Heart left ventricle (tissue), 13 donors: Measurements from ENCODE around the gene MPPED1.

Experiments used
- POLR2A ChIP-seq, 2 donors: fragments of 450-650 bp; IDR thresholded peaks; one replicate each; pipeline ENCODE4 v1.6.1; 2017; ENCODE audit warnings: antibody characterized with exemption in 2 of 2, mild to moderate bottlenecking in 2 of 2, moderate library complexity in 2 of 2
- TF ChIP-seq, protein P1 (sequence below), 12 donors: fragments of 200-600 bp; sonication (generic) in 4 of 12; IDR thresholded peaks; one replicate each; pipeline versions ENCODE4 v1.5.0 to v1.8.0; 2018 to 2022; ENCODE audit warnings: antibody characterized with exemption in 12 of 12, mild to moderate bottlenecking in 5 of 12
- donor health status: ischemic (EF 13 %, LVEDD 7.1; RV severe dilation, severe dysfunction).
- donor health status: DM: no; HTN: yes; CAD: no.
- donor health status: DM: no; HTN: no; CAD: no.
- donor health status: ischemic (EF 25% LVEDD 6.9; RV normal size, moderate dysfunction).
- donor health status: ischemic (EF 25% LVEDD 5.7; RV mildly dilated, moderate dysfunction).
- donor health status: ischemic (EF 35%, LVEDD 5.7; RV mildly dilated, moderate dysfunction).
- donor health status: nonischemic (EF 11% LVEDD 7.7; RV severe dilation, severe dysfunction).
- donor health status: DM: yes; HTN: yes; CAD: no.
- donor health status: PGD.
- donor health status: ischemic (EF 29% LVEDD 5.4; RV normal size, mild dysfunction).
- donor health status: nonischemic (EF 23%, LVEDD 6.1; RV moderate dilation, normal function).

DNA sequence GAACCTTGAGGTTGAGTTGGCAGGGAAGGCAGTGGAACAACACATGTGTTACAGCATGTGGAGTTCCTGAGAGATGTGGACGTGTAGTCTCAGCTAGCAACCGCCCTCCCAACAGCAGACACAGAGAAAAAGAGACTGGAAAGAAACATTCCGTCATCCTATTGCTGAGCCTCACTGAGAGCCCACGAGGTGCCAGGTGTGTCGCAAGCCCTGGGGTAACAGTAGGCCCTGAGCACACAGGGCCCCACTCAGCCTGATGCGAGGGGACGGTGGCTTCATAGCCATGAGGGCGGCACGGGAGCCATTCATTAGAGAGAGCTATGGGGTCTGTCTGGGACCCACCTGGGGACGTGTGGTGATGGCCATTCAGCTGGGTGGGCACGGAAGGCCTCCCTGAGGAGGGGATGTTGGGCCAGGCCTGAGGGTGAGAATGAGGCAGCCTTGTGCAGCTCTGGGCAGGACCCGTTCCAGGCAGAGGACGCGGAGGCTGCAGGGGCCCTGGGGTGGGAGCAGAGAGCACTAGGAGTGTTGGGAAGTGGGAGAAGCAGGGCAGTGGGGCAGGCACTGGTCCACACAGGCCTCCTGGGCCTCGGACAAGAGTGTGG is 26.2 kb downstream of the MPPED1 start:
- TF ChIP-seq POLR2A (IDR thresholded peaks at IDR 0.05) = no peak
- TF ChIP-seq, protein P1, sequence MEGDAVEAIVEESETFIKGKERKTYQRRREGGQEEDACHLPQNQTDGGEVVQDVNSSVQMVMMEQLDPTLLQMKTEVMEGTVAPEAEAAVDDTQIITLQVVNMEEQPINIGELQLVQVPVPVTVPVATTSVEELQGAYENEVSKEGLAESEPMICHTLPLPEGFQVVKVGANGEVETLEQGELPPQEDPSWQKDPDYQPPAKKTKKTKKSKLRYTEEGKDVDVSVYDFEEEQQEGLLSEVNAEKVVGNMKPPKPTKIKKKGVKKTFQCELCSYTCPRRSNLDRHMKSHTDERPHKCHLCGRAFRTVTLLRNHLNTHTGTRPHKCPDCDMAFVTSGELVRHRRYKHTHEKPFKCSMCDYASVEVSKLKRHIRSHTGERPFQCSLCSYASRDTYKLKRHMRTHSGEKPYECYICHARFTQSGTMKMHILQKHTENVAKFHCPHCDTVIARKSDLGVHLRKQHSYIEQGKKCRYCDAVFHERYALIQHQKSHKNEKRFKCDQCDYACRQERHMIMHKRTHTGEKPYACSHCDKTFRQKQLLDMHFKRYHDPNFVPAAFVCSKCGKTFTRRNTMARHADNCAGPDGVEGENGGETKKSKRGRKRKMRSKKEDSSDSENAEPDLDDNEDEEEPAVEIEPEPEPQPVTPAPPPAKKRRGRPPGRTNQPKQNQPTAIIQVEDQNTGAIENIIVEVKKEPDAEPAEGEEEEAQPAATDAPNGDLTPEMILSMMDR (IDR thresholded peaks at IDR 0.05) = no peak
